Mononuclear cell (primary cell): ENCODE measurements around the gene COPZ1. TPM values are rescaled to one million over a fixed set of nuclear protein-coding genes. Genes with fewer than 3 reads are reported as not detected.
"Not testable (repeated sequence)": the region's sequence is repeated elsewhere in the genome, so short reads cannot be mapped to it uniquely, and the experiment has no call there.

Experiments
- H3K27me3 ChIP-seq: 2 replicates; pipeline ENCODE4 v1.6.0; 2011; ENCODE audit warnings: low read length, control low read depth; ENCODE audit not compliant: insufficient read depth
- H3K4me1 ChIP-seq: 2 replicates; pipeline ENCODE4 v1.5.1; 2011; ENCODE audit warnings: mild to moderate bottlenecking, low read length, control low read depth; ENCODE audit not compliant: insufficient read depth
- H3K4me3 ChIP-seq: 2 replicates; pipeline ENCODE4 v1.5.1; 2011; ENCODE audit warnings: mild to moderate bottlenecking, low read length, moderate library complexity
- H3K9me3 ChIP-seq: 2 replicates; pipeline ENCODE4 v1.5.1; 2011; ENCODE audit warnings: low read depth, mild to moderate bottlenecking, control low read depth, low read length
- total RNA-seq: library from RNA; depleted of rRNA; stranded (reverse); fragments of >200 nt; gene quantifications from one replicate; pipeline ENCODE4 v1.2.3, GENCODE V29; 2012

COPZ1 gene
- total RNA-seq, 1 donor, result 34.1 TPM

DNA sequence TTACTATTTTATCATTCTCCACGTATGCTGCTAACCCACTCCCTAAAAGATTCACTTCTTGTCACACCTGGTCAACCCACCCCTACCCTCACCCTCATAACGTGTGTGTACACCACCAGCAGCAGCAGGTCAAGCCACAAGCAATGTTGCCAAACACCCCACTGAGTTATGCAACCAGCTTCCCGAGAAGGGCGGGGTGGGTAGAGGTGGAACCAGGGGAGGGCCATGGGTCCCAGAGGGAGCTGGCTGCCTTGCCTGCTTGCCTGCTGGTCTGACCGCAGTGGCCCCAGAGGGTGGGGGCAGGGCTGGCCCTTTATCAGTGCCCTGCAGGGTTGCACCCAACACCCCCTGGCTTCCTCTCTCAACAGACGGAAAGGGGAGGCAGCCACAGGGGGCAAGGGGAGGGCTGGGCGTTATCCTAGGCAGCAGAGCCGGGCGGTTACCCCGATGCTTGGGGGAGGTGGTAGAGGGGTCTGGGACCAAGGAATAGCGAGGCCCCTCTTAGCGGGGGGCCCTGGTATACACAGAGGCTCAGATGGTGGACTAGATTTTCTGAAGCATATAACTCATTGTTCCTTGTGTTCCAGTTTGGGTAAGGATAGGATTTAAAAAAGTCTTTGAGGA is 20.6 kb upstream of the COPZ1 start:
- Histone ChIP-seq H3K4me3 (no peak overlapping the region), H3K27me3 (peaks cover 9% of the 10 kb centered on the region), H3K4me1 (peaks cover 88% of the 10 kb centered on the region), H3K9me3 (no peaks in the 10 kb centered on the region)

DNA sequence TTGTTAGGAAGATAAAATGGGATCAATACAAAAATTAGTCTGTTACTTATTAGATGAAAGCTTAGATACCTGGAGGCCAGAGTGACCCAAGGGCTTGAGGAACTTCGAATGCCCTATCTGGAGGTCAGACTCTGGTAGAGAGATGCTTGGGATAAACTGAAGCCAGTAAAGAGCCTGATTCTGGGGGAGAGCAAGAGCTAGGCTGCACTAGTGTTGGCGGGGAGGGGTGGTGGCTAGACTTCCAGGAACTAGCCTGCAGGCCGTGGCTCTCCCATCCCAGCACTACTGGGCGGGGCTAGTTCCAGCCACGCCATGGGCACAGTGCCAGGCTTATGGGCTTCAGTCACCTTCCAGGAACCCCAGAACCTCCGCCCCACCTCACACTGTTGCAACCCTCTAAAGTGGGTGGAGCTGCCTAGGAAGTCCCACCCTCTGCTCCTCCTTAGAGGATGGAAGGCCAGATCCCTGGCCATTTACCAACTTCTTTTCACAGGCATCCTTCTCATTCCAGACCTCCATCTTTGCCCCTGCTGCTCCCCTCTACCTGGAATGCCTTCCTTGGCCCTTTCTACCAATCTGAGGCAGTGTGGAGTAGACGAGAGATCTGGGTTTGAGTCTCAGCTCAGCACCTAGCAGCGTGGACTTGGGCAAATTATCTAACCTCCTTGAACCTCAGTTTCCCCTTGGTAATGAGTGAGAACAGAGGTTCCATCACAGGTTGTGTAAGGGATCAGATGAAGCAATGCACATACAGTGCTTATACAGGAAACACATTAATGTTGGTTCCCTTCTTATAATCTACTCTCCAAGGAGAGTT is 17.8 kb upstream of the COPZ1 start:
- Histone ChIP-seq H3K9me3 (no peaks in the 10 kb centered on the region), H3K4me3 (no peak overlapping the region), H3K27me3 (peaks cover 5% of the 10 kb centered on the region), H3K4me1 (peaks cover 73% of the 10 kb centered on the region)

DNA sequence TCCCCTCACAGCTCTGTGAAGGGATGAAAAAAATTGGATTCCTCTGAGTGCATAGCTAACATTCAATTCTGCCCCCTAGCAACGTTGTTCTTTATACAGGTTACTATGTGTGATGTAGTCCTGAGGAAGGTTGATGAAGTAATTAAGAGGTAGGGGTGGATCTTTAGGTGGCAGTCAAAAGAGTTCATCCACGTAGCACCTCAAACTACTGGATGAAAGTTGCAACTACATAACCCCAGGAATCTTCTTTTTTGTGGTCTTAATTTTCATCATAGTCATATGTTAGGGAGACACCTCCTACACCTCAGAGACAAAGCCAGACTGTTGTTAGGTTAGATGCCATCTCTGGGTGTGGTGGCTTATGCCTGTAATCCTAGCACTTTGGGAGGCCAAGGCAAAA is 13.9 kb upstream of the COPZ1 start:
- H3K27me3 ChIP-seq, result no peaks in the 10 kb centered on the region
- no peak overlapping the region for H3K4me3 ChIP-seq
- no peaks in the 10 kb centered on the region for H3K9me3 ChIP-seq
- H3K4me1 ChIP-seq, result peaks cover 40% of the 10 kb centered on the region

DNA sequence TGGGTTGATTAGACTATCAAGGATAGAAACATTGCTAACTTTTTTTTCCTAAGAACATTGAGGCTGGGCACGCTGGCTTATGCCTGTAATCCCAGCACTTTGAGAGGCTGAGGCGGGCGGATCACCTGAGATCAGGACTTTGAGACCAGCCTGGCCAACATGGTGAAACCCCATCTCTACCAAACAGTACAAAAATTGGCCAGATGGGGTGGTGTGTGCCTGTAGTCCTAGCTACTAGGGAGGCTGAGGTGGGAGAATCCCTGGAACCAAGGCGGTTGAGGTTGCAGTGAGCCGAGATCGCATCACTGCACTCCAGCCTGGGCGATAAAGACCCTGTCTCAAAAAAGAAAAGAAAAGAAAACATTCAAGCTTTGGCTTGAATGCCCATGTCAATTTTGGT is 12.6 kb upstream of the COPZ1 start:
- not testable (repeated sequence) for H3K27me3 ChIP-seq, H3K9me3 ChIP-seq, H3K4me3 ChIP-seq
- peaks cover 36% of the 10 kb centered on the region for H3K4me1 ChIP-seq

DNA sequence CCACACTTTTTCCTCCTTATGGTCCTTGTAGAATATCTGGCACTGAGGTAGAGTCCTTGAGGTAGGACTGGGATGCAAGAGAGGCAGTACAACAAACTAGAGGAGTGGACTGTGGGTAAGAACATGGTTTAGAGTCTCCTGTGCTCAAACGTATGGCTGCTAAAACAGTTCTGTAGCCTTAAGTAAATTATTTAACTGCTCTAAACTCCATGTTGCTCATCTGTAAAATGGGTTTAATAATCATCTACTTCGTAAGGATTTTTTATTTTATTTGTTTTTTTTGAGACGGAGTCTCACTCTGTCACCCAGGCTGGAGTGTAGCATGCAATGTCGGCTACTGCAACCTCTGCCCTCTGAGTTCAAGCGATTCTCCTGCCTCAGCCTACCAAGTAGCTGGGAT is 3.6 kb upstream of the COPZ1 start:
- H3K4me1 ChIP-seq, result peaks cover 43% of the 10 kb centered on the region
- no peaks in the 10 kb centered on the region for H3K9me3 ChIP-seq
- H3K27me3 ChIP-seq, result no peaks in the 10 kb centered on the region
- H3K4me3 ChIP-seq, result no peak overlapping the region

DNA sequence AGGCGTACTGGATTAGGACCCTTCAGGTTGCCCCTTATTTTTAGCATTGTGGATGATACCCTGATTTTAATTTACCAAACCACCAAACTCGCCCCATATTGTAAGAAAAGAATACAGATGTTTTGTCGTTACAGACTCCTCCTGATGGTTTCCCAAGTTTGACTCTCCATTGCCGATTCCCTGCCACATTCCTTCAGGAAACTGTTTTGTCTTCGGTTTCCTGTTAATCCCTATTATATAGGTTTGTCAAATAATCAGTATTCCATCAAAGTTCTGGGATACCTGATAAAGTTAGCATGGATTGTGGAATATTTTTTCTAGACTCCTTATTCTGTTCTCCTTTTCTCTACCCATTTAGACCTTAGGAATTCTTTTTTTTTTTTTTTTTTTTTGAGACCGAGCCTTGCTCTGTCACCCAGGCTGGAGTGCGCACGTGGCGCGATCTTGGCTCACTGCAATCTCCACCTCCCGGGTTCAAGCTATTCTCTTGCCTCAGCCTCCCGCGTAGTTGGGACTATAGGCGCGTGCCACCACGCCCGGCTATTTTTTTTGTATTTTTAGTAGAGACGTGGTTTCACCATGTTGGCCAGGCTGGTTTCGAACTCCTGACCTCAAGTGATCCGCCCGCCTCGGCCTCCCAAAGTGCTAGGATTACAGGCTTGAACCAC is 645 bp downstream of the COPZ1 start:
- not testable (repeated sequence) for H3K27me3 ChIP-seq, H3K9me3 ChIP-seq
- peaks cover 66% of the 10 kb centered on the region for H3K4me1 ChIP-seq
- H3K4me3 ChIP-seq, result peak overlapping the region; percentile 96

DNA sequence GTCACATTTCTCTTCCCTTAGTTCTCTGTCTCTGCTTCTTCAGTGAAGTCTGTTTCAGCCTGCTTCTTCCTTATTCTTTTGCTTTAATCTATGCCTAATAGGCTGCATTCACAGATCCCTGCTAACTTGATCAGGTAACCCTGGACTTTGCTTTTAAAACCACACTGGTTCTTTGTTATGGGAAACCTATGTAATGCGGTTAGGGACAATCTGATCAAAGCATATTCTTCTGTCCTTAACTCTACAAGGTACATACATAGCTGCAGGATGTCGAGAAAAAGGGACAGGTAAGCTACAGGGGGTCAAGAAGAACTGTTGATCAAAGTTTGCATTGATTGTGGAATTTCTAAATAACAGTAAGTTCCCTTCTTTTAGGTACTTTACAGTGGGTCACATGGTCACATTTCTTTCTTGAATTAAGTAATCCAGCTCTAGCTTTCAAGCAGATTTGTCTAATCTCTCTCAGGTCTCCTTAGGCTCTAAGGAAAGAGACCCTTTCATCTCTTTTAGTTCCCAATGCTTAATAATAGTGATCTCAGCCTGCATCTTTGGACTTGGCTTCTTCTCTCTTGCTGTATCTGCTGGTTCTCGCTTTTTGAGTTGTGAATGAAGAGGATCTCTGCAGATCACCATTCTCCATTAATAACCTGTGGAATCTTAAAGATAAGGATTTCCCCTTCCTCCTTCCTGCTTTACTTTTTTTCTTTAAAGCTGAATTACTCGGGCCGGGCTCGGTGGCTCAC is 3.8 kb downstream of the COPZ1 start:
- Histone ChIP-seq H3K4me3 (no peak overlapping the region), H3K9me3 (no peaks in the 10 kb centered on the region), H3K4me1 (peaks cover 79% of the 10 kb centered on the region), H3K27me3 (no peaks in the 10 kb centered on the region)

DNA sequence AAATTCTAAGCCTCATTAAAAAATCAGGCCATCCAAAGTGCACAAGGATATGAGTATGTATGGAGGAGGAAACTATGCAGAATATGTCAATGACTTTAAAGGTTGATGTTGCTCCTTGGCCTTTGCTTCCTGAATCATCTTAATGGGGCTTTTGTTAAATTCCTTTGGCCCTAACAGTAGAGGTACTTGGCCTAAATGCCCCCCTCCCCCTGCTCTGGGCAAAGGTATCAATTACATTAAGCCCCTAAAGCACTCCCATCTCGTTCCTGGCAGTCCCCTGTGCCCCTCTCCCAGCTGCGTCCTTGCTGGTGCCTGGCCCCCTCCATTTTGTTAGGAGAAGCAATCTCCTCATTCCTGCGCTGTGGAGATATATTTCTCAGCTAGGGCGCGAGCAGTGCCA is 4.8 kb downstream of the COPZ1 start:
- no peaks in the 10 kb centered on the region for H3K9me3 ChIP-seq
- no peak overlapping the region for H3K4me3 ChIP-seq
- no peaks in the 10 kb centered on the region for H3K27me3 ChIP-seq
- peaks cover 71% of the 10 kb centered on the region for H3K4me1 ChIP-seq

DNA sequence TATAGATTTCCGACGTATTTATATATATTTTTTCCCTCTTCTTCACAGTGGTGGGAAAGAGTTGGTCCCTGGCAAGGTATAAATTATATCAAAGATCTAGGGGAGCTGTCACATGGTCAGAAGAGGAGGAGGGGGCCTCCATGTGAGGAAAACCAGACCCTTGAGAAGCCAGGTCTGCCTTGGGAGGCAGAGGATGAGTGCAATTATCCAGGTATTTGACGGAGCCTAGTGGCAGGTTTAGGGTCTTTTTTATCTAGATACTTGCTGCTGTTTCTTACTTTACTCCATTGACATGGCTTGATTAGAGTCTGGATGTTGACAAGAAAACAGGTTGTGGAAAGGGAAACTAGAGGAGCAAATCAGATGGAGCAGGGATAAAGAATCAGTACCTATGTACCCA is 5.5 kb downstream of the COPZ1 start:
- Histone ChIP-seq H3K4me3 (no peak overlapping the region), H3K27me3 (no peaks in the 10 kb centered on the region), H3K9me3 (no peaks in the 10 kb centered on the region), H3K4me1 (peaks cover 68% of the 10 kb centered on the region)

DNA sequence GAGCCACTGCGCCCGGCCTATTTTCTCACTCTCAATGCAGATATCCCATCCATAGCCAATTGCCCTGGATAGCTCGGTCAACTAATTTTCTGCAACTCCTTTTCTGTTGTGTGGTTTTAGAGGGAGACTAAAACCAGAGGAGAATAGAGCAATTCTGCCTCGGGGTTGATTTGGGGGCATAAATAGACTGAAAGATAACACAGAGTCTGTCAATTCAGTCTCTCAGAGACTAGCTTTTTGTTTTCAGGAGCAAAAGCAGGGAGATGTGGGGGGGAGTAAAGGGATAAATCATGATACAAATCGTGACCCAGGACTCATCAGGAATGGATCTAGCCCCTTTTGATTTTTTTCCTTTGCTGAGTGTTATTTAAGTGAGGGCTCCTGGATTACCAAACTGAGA is 6.5 kb downstream of the COPZ1 start:
- Histone ChIP-seq H3K9me3 (no peaks in the 10 kb centered on the region), H3K27me3 (no peaks in the 10 kb centered on the region), H3K4me3 (no peak overlapping the region), H3K4me1 (peaks cover 59% of the 10 kb centered on the region)

DNA sequence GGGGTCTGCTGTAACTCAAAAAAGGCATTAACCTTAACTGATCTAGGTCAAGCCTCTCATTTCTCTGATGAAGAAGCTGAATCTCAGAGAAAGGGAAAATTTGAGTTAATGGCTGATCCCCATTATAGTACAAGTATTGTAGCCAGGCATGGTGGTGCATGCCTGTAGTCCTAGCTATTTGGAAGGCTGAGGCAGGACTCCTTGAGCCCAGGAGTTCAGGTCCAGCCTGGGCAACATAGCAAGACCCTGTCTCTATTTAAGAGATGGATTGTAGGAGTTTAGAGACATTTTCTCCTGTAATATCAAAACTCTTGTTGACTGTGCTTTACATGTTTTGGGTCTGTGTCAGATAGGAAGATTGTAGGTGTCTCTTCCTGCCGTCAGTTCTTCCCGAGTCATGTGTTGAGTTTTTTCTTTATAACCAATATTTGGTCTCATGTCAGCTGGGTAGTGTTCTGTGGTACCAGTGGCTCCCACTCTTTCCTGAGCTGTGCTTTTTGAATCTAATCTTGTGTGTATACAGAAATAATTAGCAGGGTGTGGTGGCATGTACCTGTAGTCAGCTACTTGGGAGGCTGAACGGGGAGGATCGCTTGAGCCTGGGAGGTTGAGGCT is 8.6 kb downstream of the COPZ1 start:
- Histone ChIP-seq H3K4me3 (no peak overlapping the region), H3K27me3 (no peaks in the 10 kb centered on the region), H3K9me3 (no peaks in the 10 kb centered on the region), H3K4me1 (peaks cover 50% of the 10 kb centered on the region)

DNA sequence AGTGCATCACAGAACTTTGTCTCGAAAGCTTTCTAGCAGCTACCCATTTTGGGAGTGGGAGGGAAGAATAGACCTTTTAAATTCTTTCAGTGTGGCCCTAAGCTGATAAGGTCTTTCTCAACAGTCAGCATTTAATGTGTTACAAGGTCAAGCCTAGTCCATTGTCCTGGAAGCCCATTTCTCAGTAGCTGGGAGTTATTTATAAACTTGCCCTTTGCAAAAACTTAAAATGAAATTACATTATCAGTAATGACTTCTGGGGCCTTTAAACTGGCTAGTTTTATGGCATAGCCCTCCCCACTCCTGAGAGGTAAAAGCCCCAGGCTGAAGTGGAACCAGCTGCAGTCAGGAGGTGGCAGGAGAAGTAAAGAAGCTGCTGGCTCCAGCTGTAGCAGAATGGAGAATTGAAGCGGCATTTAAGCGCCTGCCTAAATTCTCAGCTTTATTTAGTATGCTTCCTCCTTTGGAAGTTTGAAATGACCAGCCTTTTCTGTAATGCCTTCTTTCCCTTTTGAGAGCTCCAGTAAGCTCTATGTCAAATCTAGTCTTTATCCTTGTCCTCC is 12.4 kb downstream of the COPZ1 start:
- H3K9me3 ChIP-seq, result no peaks in the 10 kb centered on the region
- H3K27me3 ChIP-seq, result no peaks in the 10 kb centered on the region
- H3K4me1 ChIP-seq, result peaks cover 13% of the 10 kb centered on the region

DNA sequence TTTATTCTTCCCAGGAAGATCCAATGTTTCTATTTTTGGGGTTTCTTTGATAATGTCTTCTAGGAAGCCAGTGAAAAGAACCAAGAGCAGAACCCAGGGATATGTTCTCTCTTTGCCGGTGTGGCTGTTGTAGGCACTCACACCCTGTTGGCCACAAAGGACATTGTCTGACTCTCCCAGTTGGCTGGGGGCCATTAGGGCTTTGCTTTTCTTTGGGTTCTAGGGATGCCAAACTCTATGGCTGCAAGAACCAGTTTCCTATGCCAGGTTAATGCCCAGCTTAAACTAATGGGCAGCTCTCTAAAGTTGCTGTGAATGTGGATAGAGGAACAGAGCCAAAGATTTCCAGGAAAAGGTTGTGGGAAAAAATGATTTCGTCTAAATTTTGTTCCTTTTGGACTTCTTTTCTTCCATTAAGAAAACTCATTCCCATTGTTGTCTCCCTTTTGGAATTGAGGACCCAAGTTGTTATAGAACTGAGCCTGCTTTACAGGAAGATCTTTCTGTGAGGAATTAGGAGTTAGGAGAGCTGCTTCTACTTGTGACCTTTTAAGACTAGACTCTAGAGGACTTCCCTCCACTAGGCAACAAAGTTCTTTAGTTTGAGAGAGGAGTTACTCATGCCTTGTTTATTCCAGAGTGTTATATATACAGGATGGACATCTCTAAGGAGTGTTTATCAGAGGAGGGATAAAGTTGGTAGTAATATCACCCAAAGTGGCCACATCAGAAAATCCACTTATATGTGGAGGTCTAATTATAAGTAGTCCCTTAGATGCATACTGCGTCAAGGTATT is 13.1 kb downstream of the COPZ1 start:
- Histone ChIP-seq H3K9me3 (no peaks in the 10 kb centered on the region), H3K4me3 (no peak overlapping the region), H3K27me3 (no peaks in the 10 kb centered on the region), H3K4me1 (peaks cover 10% of the 10 kb centered on the region)

More for the DNA sequence above, 12.4 kb downstream of the COPZ1 start:
- no peak overlapping the region for H3K4me3 ChIP-seq
